VCaP (cell line): Measurements from ENCODE around the gene EIF6.
"Not testable (repeated sequence)": the region's sequence is repeated elsewhere in the genome, so short reads cannot be mapped to it uniquely, and the experiment has no call there.

Source experiments
- H3K27ac ChIP-seq: fragments of 450-650 bp; 2 replicates; pipeline ENCODE4 v1.5.1; 2017
- CTCF ChIP-seq: fragments of 450-650 bp; conservative IDR thresholded peaks from 2 replicates; pipeline ENCODE4 v1.5.1; 2017; ENCODE audit warnings: mild to moderate bottlenecking, moderate library complexity

The EIF6 gene

GRCh38 chr20:35319192-35319870 is 34.8 kb upstream of the EIF6 start:
- no peak for TF ChIP-seq CTCF

GRCh38 chr20:35318502-35319157 is 34.1 kb upstream of the EIF6 start:
- H3K27ac ChIP-seq, result peak overlapping the region; percentile 50
- TF ChIP-seq CTCF, result no peak

More at GRCh38 chr20:35319192-35319870, 34.8 kb upstream of the EIF6 start:
- peak overlapping the region; percentile 50; the same call in 1 of the 2 replicates for H3K27ac ChIP-seq

GRCh38 chr20:35317416-35318210 is 33.0 kb upstream of the EIF6 start:
- no peak for TF ChIP-seq CTCF
- H3K27ac ChIP-seq, result peak overlapping the region; percentile 50; the same call in 1 of the 2 replicates

- no peak for TF ChIP-seq CTCF
Observed at GRCh38 chr20:35316086-35316485, 31.5 kb upstream of the EIF6 start.

GRCh38 chr20:35315632-35316020 is 31.1 kb upstream of the EIF6 start:
- not testable (repeated sequence) for H3K27ac ChIP-seq

More at GRCh38 chr20:35316086-35316485, 31.5 kb upstream of the EIF6 start:
- H3K27ac ChIP-seq, result no peak overlapping the region

- no peak overlapping the region for H3K27ac ChIP-seq
- no peak for TF ChIP-seq CTCF
Observed at GRCh38 chr20:35314816-35315631, 30.5 kb upstream of the EIF6 start.

GRCh38 chr20:35312318-35312717 is 27.7 kb upstream of the EIF6 start:
- H3K27ac ChIP-seq, result no peak overlapping the region

More at GRCh38 chr20:35312318-35312717, 27.7 kb upstream of the EIF6 start:
- TF ChIP-seq CTCF, result no peak
